Spleen (tissue), 11 donors: ENCODE results near the gene SASS6. TPM values are rescaled to one million over a fixed set of nuclear protein-coding genes. Genes with fewer than 3 reads are reported as not detected.

Experiments used
- DNase-seq: peaks from one replicate; pipeline ENCODE4 v3.0.0-alpha.2; 2020
- H3K27ac ChIP-seq, 8 donors: fragments of 200-600 bp; sonication (generic) in 7 of 8; 1 replicate in 4 of 8; 2 replicates in 4 of 8; pipeline versions ENCODE4 v1.5.0 to v1.8.0; 2016 to 2021; ENCODE audit warnings: inconsistent platforms in 4 of 8, mild to moderate bottlenecking in 4 of 8, moderate library complexity in 1 of 8
- H3K27me3 ChIP-seq, 7 donors: fragments of 200-600 bp; sonication (generic) in 6 of 7; replicated peaks in 1 of 7; 1 replicate in 4 of 7; 2 replicates in 3 of 7; pipeline versions ENCODE4 v1.5.0 to v1.8.0; 2016 to 2021; ENCODE audit warnings: inconsistent platforms in 3 of 7, mild to moderate bottlenecking in 1 of 7
- H3K36me3 ChIP-seq, 6 donors: fragments of 200-600 bp; sonication (generic) in 5 of 6; 1 replicate in 4 of 6; 2 replicates in 2 of 6; pipeline versions ENCODE4 v1.5.0 to v1.8.0; 2016 to 2021; ENCODE audit warnings: inconsistent platforms in 2 of 6
- H3K4me1 ChIP-seq, 6 donors: fragments of 200-600 bp; sonication (generic) in 5 of 6; 1 replicate in 3 of 6; 2 replicates in 3 of 6; pipeline versions ENCODE4 v1.5.0 to v1.8.0; 2016 to 2021; ENCODE audit warnings: inconsistent platforms in 3 of 6
- H3K4me3 ChIP-seq, 8 donors: fragments of 200-600 bp; sonication (generic) in 7 of 8; 1 replicate in 4 of 8; 2 replicates in 4 of 8; pipeline versions ENCODE4 v1.5.0 to v1.8.0; 2016 to 2021; ENCODE audit warnings: inconsistent platforms in 4 of 8, mild to moderate bottlenecking in 4 of 8, moderate library complexity in 2 of 8
- H3K9me3 ChIP-seq, 8 donors: fragments of 200-600 bp; sonication (generic) in 7 of 8; 1 replicate in 4 of 8; 2 replicates in 4 of 8; pipeline versions ENCODE4 v1.5.0 to v1.8.0; 2016 to 2021; ENCODE audit warnings: inconsistent platforms in 4 of 8
- POLR2A ChIP-seq, 3 donors: fragments of 450-650 bp; IDR thresholded peaks; one replicate each; pipeline ENCODE4 v1.5.1; 2017; ENCODE audit warnings: antibody characterized with exemption in 3 of 3, mild to moderate bottlenecking in 1 of 3
- POLR2AphosphoS5 ChIP-seq, 3 donors: sonication (generic); formaldehyde crosslinking; IDR thresholded peaks; one replicate each; pipeline ENCODE4 v1.5.1; 2017; ENCODE audit warnings: antibody characterized with exemption in 3 of 3
- WGBS, 5 donors: extraction: QIAGEN DNeasy Blood & Tissue Kit in 3 of 5; methylation state at CpG; one replicate each; pipeline versions ENCODE4 v1.1.5 to v1.1.7; 2013 to 2018; 5-methylcytosine and 5-hydroxymethylcytosine counted together
- intact Hi-C: fragments of 100-400 bp; cut with DNase I; formaldehyde crosslinking; loops from one replicate; pipeline ENCODE4 v1.15.0; 2023; ENCODE audit warnings: low total_unique reads
- polyA plus RNA-seq, 3 donors: library from polyadenylated mRNA; stranded (reverse); fragments of 200-250 nt; gene quantifications; one replicate each; pipeline ENCODE4 v1.2.1, GENCODE V29; 2013
- total RNA-seq, 7 donors: library from RNA; depleted of rRNA in 3 of 7; stranded (reverse); fragments of >200 nt in 3 of 7; fragmentation: NEBNext Ultra II Directional in 4 of 7; extraction: Animal tissue kit (Norgen Biotek cat#: 25700) in 4 of 7; gene quantifications; one replicate each; pipeline versions ENCODE4 v1.1.0 to v1.2.1, GENCODE V29; 2016 to 2021
- TF ChIP-seq, protein P1 (sequence below), 11 experiments: fragments of 200-600 bp in 7 of 11; fragments of 450-650 bp in 4 of 11; sonication (generic) in 4 of 11; IDR thresholded peaks in 8 of 11; conservative IDR thresholded peaks in 3 of 11; 1 replicate in 7 of 11; 2 replicates in 4 of 11; pipeline versions ENCODE4 v1.4.0 to v1.8.0; 2016 to 2021; ENCODE audit warnings: antibody characterized with exemption in 11 of 11, inconsistent platforms in 4 of 11, mild to moderate bottlenecking in 1 of 11
- donor health status: healthy with polysubstance abuse.
- donor health status: DM: no; HTN: no; CAD: no; lungs with moderate emphysema.
- donor health status: DM: no; HTN: no; CAD: no.
- donor health status: Bipolar disorder and iron deficiency.
- donor health status: healthy.
- donor health status: DM: no; HTN: no; CAD: no.
- donor health status: DM: yes; HTN: yes; CAD: no.

The SASS6 gene
- total and polyA plus RNA-seq, 10 donors, result 2.7 to 9.2 (median 4.2) TPM

DNA sequence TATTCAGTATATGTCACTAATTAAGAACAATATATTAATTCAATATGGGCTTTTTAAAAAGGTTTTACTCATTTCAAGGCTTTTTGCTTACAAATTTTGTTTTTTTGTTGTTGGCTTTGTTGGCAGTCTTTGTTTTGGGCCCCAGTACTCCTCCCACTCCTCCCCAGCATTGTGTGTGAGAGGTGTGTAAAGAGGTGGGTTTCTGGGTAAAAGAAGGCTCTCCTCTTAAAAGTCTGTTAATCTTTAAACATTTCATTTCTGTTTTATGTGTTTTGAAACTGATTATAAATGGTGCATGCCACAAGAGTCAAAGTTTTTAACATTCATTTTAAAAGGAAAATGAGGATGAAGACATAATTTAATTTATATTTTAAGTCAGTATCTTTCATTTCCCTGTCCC is 79.6 kb downstream of the SASS6 start:
- peaks cover 4 to 58% (median 31%) of the 10 kb centered on the region in 6 donors for H3K4me1 ChIP-seq
- H3K36me3 ChIP-seq, result peaks cover 0 to 56% (median 15%) of the 10 kb centered on the region in 6 donors
- DNase-seq, result no peak
- no peak overlapping the region for H3K27ac ChIP-seq
- no peaks in the 10 kb centered on the region for H3K9me3 ChIP-seq
- H3K4me3 ChIP-seq, result no peak overlapping the region
- intact Hi-C loops, result no loop called here
- H3K27me3 ChIP-seq, result no peaks in the 10 kb centered on the region
- TF ChIP-seq POLR2AphosphoS5 (IDR thresholded peaks at IDR 0.05) (no peak), POLR2A (IDR thresholded peaks at IDR 0.05) (no peak)
- TF ChIP-seq, protein P1, sequence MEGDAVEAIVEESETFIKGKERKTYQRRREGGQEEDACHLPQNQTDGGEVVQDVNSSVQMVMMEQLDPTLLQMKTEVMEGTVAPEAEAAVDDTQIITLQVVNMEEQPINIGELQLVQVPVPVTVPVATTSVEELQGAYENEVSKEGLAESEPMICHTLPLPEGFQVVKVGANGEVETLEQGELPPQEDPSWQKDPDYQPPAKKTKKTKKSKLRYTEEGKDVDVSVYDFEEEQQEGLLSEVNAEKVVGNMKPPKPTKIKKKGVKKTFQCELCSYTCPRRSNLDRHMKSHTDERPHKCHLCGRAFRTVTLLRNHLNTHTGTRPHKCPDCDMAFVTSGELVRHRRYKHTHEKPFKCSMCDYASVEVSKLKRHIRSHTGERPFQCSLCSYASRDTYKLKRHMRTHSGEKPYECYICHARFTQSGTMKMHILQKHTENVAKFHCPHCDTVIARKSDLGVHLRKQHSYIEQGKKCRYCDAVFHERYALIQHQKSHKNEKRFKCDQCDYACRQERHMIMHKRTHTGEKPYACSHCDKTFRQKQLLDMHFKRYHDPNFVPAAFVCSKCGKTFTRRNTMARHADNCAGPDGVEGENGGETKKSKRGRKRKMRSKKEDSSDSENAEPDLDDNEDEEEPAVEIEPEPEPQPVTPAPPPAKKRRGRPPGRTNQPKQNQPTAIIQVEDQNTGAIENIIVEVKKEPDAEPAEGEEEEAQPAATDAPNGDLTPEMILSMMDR (IDR thresholded peaks at IDR 0.05 in 8 of 11, conservative IDR thresholded peaks at IDR 0.05 in 3 of 11), result no peak

DNA sequence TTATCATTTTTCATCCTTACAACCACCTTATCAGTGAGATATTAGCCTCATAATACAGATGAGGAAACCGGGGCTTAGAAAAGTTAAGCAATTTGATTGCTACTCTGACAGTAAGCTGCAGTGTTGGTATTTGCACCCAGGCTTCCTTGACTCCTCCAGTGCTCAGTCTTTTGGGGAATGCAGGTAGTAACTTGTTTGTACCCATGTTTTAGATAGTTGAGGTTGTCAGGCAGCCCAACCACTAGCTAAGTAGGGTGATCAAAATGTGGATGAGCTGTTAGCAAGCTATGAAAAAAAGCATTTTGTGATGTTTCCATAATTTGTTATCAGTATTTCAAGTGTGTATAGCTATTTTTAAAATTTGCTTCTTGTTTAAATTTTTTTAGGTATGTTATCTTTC is 80.8 kb downstream of the SASS6 start:
- H3K36me3 ChIP-seq, result peaks cover 0 to 43% (median 11%) of the 10 kb centered on the region in 6 donors
- WGBS, 5 donors, result 45 to 83% (median 76%) methylated on average over 1 of the region's 1 CpG
- intact Hi-C loops, result no loop called here
- no peak for DNase-seq
- peaks cover 11 to 70% (median 43%) of the 10 kb centered on the region in 6 donors for H3K4me1 ChIP-seq
- H3K9me3 ChIP-seq, result no peaks in the 10 kb centered on the region
- no peak overlapping the region for H3K4me3 ChIP-seq
- H3K27ac ChIP-seq, result peak overlapping the region in 3 of 8 donors; percentile 43 to 62 (median 57)
- H3K27me3 ChIP-seq, result no peaks in the 10 kb centered on the region
- TF ChIP-seq POLR2A (IDR thresholded peaks at IDR 0.05) (no peak), POLR2AphosphoS5 (IDR thresholded peaks at IDR 0.05) (no peak)
- TF ChIP-seq, protein P1 (IDR thresholded peaks at IDR 0.05 in 8 of 11, conservative IDR thresholded peaks at IDR 0.05 in 3 of 11), result no peak

DNA sequence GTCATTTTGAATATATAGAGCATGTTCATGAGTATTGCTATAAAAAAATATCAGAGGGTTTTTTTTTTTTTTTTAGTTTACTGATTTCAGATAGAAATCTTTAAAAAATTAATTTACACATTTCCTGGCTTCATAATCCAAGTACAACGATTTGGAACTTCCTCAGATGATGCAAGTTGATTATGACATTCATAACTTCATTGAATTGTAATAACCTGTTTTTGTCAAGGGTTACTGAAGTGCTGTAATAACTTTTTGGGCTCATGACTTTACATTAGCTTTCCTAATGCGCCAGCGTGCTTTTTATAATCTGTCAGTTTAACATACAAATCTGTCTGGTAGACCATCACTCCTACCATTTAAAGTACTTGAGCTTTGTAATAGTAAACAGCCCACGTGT is 81.3 kb downstream of the SASS6 start:
- 46 to 74% (median 59%) methylated on average over 4 of the region's 4 CpGs for WGBS, 5 donors
- H3K4me3 ChIP-seq, result no peak overlapping the region
- H3K9me3 ChIP-seq, result no peaks in the 10 kb centered on the region
- H3K27me3 ChIP-seq, result no peaks in the 10 kb centered on the region
- H3K36me3 ChIP-seq, result peaks cover 0 to 38% (median 9%) of the 10 kb centered on the region in 6 donors
- H3K27ac ChIP-seq, result peak overlapping the region in 4 of 8 donors; percentile 7 to 62 (median 50)
- DNase-seq, result no peak
- TF ChIP-seq, protein P1 (IDR thresholded peaks at IDR 0.05 in 8 of 11, conservative IDR thresholded peaks at IDR 0.05 in 3 of 11), result no peak
- TF ChIP-seq POLR2AphosphoS5 (IDR thresholded peaks at IDR 0.05) (no peak), POLR2A (IDR thresholded peaks at IDR 0.05) (no peak)
- intact Hi-C loops, result no loop called here
- H3K4me1 ChIP-seq, result peaks cover 16 to 75% (median 48%) of the 10 kb centered on the region in 6 donors

DNA sequence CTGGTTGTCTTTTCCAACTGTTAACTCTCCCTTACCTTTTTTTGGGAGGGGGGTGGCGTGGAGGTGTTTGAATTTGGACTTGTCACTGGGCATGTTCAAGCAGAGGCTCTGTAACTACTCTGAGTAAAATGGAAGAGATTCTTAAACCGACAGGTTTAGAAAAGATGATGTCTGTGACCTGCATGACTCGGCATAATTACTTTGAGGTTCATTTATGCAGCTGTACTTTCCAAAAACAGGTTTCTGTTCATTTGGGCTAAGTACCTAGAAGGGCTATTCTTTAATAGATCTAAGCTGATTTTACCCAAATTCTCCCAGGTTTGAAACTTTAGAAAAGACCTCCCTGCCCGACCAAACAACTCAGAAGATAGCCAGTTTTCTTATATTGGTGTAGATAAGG is 82.6 kb downstream of the SASS6 start:
- peak overlapping the region in 1 of 8 donors; percentile 22 for H3K27ac ChIP-seq
- peaks cover 18 to 88% (median 58%) of the 10 kb centered on the region in 6 donors for H3K4me1 ChIP-seq
- no peak for DNase-seq
- TF ChIP-seq, protein P1 (IDR thresholded peaks at IDR 0.05 in 8 of 11, conservative IDR thresholded peaks at IDR 0.05 in 3 of 11), result no peak
- TF ChIP-seq POLR2AphosphoS5 (IDR thresholded peaks at IDR 0.05), result no peak
- TF ChIP-seq POLR2A (IDR thresholded peaks at IDR 0.05), result no peak
- peaks cover 0 to 27% (median 7%) of the 10 kb centered on the region in 6 donors for H3K36me3 ChIP-seq
- intact Hi-C loops, result no loop called here
- H3K27me3 ChIP-seq, result no peaks in the 10 kb centered on the region
- no peak overlapping the region for H3K4me3 ChIP-seq
- WGBS, 5 donors, result 68 to 82% (median 81%) methylated on average over 4 of the region's 4 CpGs
- H3K9me3 ChIP-seq, result no peaks in the 10 kb centered on the region
